GM06990 (cell line): ENCODE results near the gene DCAF8.

Experiments used
- DNase-seq: peaks from one replicate; pipeline ENCODE4 v3.0.0-alpha.2; 2011; ENCODE audit not compliant: insufficient read length; ENCODE audit errors: extremely low read depth
- H3K27me3 ChIP-seq: replicated peaks from 2 replicates; pipeline ENCODE4 v1.6.0; 2011; ENCODE audit warnings: low read length; ENCODE audit not compliant: control insufficient read depth, insufficient read depth
- H3K36me3 ChIP-seq: 2 replicates; pipeline ENCODE4 v1.5.1; 2011; ENCODE audit warnings: low read length; ENCODE audit not compliant: control insufficient read depth, insufficient read depth
- H3K4me3 ChIP-seq: replicated peaks from 2 replicates; pipeline ENCODE4 v1.5.1; 2011; ENCODE audit warnings: low read depth, mild to moderate bottlenecking, control low read depth, low read length
- TF ChIP-seq, protein P1 (sequence below): IDR thresholded peaks from 2 replicates; pipeline ENCODE4 v1.5.1; 2011; ENCODE audit warnings: low read length, control low read depth, mild to moderate bottlenecking, inconsistent platforms; ENCODE audit not compliant: insufficient read depth, poor library complexity, severe bottlenecking

Gene DCAF8

DNA sequence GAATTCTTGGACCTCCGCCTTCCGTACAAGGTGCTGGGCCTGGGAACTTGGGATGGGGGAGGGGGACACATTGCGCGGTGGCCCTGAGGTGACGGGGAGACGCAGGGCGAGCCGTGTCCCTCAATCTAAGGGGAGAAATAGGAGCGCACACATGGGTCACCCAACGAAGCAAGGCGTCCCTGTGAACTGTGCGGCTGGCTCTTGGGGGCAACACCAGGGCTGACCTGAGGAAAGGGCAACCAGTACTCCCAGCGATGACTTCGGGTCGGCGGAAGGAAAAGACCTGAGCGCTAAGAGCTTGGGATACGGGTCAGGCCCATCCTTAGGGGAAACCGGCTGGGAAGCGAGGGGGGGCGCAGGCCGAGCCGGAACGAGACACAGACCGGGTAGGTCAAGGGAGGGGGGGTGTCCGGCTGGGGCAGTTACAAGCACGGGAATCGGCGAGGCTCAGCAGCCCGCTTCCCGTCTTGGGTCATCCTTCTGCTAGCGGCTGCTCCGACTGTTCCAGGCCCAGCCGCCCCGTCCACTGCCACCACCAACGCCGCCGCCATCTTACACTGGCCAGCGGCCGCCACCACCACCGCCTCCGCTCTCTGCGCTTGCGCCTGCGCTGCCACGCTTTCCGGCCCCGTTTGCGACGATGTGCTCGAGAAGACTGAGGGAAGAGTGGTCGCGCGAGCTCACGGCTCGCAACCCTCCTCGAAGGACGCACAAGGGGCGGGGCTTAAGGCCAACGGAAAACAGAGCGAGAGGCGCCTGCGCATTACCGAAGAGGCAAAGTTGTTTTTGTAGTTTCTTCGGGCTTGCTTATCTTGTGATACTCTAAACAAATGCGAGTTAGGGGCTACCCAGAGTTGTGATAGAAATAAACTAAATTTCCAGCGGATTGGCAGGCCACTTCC, at the start of gene DCAF8:
TSS of gene DCAF8 (minus strand) at position 657 of the 902 bp plus-strand sequence. CDS start 18,541 bp downstream, outside the sequence.
- peak; percentile 97 for DNase-seq
- TF ChIP-seq, protein P1, sequence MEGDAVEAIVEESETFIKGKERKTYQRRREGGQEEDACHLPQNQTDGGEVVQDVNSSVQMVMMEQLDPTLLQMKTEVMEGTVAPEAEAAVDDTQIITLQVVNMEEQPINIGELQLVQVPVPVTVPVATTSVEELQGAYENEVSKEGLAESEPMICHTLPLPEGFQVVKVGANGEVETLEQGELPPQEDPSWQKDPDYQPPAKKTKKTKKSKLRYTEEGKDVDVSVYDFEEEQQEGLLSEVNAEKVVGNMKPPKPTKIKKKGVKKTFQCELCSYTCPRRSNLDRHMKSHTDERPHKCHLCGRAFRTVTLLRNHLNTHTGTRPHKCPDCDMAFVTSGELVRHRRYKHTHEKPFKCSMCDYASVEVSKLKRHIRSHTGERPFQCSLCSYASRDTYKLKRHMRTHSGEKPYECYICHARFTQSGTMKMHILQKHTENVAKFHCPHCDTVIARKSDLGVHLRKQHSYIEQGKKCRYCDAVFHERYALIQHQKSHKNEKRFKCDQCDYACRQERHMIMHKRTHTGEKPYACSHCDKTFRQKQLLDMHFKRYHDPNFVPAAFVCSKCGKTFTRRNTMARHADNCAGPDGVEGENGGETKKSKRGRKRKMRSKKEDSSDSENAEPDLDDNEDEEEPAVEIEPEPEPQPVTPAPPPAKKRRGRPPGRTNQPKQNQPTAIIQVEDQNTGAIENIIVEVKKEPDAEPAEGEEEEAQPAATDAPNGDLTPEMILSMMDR, result no peak
- Histone ChIP-seq H3K4me3 (peak within 1 kb of the TSS; percentile 77), H3K27me3 (no peaks in the 10 kb centered on the region), H3K36me3 (no peaks in the 10 kb centered on the region)

DNA sequence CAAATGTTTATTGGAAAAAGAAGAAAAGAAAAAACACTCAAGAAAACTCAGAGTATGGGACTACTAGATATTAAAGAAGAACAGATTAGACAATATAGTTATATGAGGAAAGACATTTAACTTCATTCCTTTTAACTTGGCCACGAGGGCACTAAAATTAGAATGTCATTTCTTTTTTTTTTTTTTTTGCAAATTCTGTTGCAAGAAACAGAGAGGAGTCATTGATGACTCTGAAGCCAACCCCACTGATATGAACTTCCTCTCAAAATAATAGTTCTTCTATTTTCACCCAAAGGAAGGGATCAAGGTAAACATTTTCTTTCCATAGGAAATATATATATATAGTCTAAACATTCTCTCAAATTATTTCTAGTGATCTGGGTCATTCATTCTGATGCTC, 47.2 kb upstream of the DCAF8 start:
- no peak overlapping the region for H3K4me3 ChIP-seq
- no peaks in the 10 kb centered on the region for H3K27me3 ChIP-seq
- peaks cover 30% of the 10 kb centered on the region for H3K36me3 ChIP-seq
- TF ChIP-seq, protein P1, result no peak
- DNase-seq, result no peak

- peaks cover 27% of the 10 kb centered on the region for H3K36me3 ChIP-seq
- no peak for DNase-seq
- no peak overlapping the region for H3K4me3 ChIP-seq
- TF ChIP-seq, protein P1, result no peak
- no peaks in the 10 kb centered on the region for H3K27me3 ChIP-seq
Measured at GRCh38 chr1:160309185-160309557, 46.8 kb upstream of the DCAF8 start.

- no peak overlapping the region for H3K4me3 ChIP-seq
- H3K27me3 ChIP-seq, result no peaks in the 10 kb centered on the region
- DNase-seq, result no peak
- TF ChIP-seq, protein P1, result no peak
- peaks cover 27% of the 10 kb centered on the region for H3K36me3 ChIP-seq
Measured at GRCh38 chr1:160308451-160309184, 46.3 kb upstream of the DCAF8 start.

DNA sequence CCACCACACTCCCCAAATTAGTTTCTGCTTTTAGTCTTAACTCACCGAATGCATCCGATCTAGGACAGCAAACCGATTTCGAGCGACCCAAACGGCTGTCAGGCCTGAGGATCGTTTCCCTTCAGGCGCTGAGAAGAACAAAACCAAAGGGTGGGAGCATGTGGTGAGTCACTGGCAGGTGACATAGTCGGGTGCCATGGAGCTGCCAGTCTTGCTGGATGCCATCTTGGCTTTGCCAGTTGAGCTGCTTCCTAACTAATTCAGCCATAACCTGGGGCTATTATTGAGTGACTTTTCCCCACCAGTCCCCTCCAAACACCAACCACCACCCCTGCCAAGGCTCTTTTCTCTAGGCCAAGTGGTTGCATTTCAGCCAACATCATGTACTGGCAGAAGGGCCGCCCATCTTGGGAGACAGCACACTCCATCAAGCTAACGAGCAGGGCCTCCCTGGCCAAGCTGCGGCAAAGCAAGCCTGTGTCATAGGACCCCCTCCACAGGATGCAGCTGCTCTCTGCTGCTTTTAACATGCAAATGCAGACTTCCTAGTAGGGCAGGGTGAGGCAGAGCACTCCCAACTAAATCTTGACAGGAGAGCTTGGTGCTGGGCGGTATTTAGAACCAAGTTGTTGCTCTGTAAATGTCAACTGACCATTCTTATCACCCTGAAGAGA, 44.9 kb upstream of the DCAF8 start:
- Histone ChIP-seq H3K36me3 (peaks cover 23% of the 10 kb centered on the region), H3K27me3 (no peaks in the 10 kb centered on the region), H3K4me3 (no peak overlapping the region)
- no peak for DNase-seq
- TF ChIP-seq, protein P1, result no peak
